B cell (primary cell): Measurements from ENCODE around the gene HDAC9.

ENCODE experiments used
- CTCF ChIP-seq: fragments of 200-600 bp; IDR thresholded peaks from one replicate; pipeline ENCODE4 v1.8.0; 2022; ENCODE audit warnings: antibody characterized with exemption, mild to moderate bottlenecking
- EZH2 ChIP-seq: IDR thresholded peaks from 2 replicates; pipeline ENCODE4 v1.6.1; 2012; ENCODE audit warnings: borderline replicate concordance, low read depth, mild to moderate bottlenecking, moderate library complexity, low read length; ENCODE audit not compliant: insufficient read depth, poor library complexity, severe bottlenecking

GRCh38 chr7:18654709-18655108, 159.2 kb downstream of the HDAC9 start:
- TF ChIP-seq CTCF = no peak
- no peak for TF ChIP-seq EZH2
